ENCODE measurements around the gene DSCAM. TPM values are rescaled to one million over a fixed set of nuclear protein-coding genes. Genes with fewer than 3 reads are reported as not detected.

The DSCAM gene
- total RNA-seq, 1 donor from 2014 or later: not detected

GRCh38 chr21:40871099-40871498 is 24.1 kb upstream of the DSCAM start:
- no peak overlapping the region for H3K4me3 ChIP-seq
- H3K4me2 ChIP-seq: no peak overlapping the region
- no peak overlapping the region for H3K4me3 Mint-ChIP-seq

GRCh38 chr21:40863839-40864238 is 16.9 kb upstream of the DSCAM start:
- H3K4me3 Mint-ChIP-seq: no peak overlapping the region
- H3K9me3 ChIP-seq (ENCODE audit: low read depth): no peaks in the 10 kb centered on the region
- no peak overlapping the region for H3K27ac Mint-ChIP-seq
- no peak overlapping the region for H3K27ac ChIP-seq
- H3K36me3 ChIP-seq: no peaks in the 10 kb centered on the region
- H3K9me3 Mint-ChIP-seq: peaks cover 3% of the 10 kb centered on the region
- no peaks in the 10 kb centered on the region for H3K4me1 ChIP-seq
- TF ChIP-seq CTCF (IDR thresholded peaks at IDR 0.05) (no peak), EZH2 (IDR thresholded peaks at IDR 0.05) (no peak), EZH2phosphoT487 (IDR thresholded peaks at IDR 0.05) (no peak)
- H3K9ac ChIP-seq: no peak overlapping the region
- H3K79me2 ChIP-seq (ENCODE audit: low read depth): no peaks in the 10 kb centered on the region
- no peak for DNase-seq (ENCODE audit: low spot score)
- H3K4me2 ChIP-seq: no peak overlapping the region
- H3K36me3 Mint-ChIP-seq: no peaks in the 10 kb centered on the region
- H2AFZ ChIP-seq (replicated peaks): no peak overlapping the region
- no peaks in the 10 kb centered on the region for H3K27me3 ChIP-seq
- no peaks in the 10 kb centered on the region for H3K4me1 Mint-ChIP-seq
- no peaks in the 10 kb centered on the region for H4K20me1 ChIP-seq (ENCODE audit: low read depth)
- peaks cover 3% of the 10 kb centered on the region for H3K27me3 Mint-ChIP-seq (ENCODE audit: insufficient read depth, low read depth)
- no peaks in the 10 kb centered on the region for H3F3A ChIP-seq (ENCODE audit: low read depth)
- H3K4me3 ChIP-seq: no peak overlapping the region

More at GRCh38 chr21:40871099-40871498, 24.1 kb upstream of the DSCAM start:
- TF ChIP-seq EZH2 (IDR thresholded peaks at IDR 0.05) (no peak), EZH2phosphoT487 (IDR thresholded peaks at IDR 0.05) (no peak), CTCF (IDR thresholded peaks at IDR 0.05) (no peak)
- H3K9me3 ChIP-seq (ENCODE audit: low read depth): no peaks in the 10 kb centered on the region
- H3K27ac ChIP-seq: no peak overlapping the region
- no peak for DNase-seq (ENCODE audit: low spot score)
- Mint-ChIP-seq H3K4me1 (no peaks in the 10 kb centered on the region), H3K27ac (no peak overlapping the region), H3K36me3 (no peaks in the 10 kb centered on the region), H3K27me3 (ENCODE audit: insufficient read depth, low read depth) (peaks cover 3% of the 10 kb centered on the region), H3K9me3 (peaks cover 16% of the 10 kb centered on the region)
- H4K20me1 ChIP-seq (ENCODE audit: low read depth): no peaks in the 10 kb centered on the region
- no peaks in the 10 kb centered on the region for H3F3A ChIP-seq (ENCODE audit: low read depth)
- no peaks in the 10 kb centered on the region for H3K36me3 ChIP-seq
- no peak overlapping the region for H3K9ac ChIP-seq
- H3K27me3 ChIP-seq: no peaks in the 10 kb centered on the region
- H3K4me1 ChIP-seq: no peaks in the 10 kb centered on the region
- H2AFZ ChIP-seq (replicated peaks): no peak overlapping the region
- H3K79me2 ChIP-seq (ENCODE audit: low read depth): no peaks in the 10 kb centered on the region

- TF ChIP-seq EZH2 (IDR thresholded peaks at IDR 0.05) (no peak), EZH2phosphoT487 (IDR thresholded peaks at IDR 0.05) (no peak), CTCF (IDR thresholded peaks at IDR 0.05) (no peak)
- H3K9me3 Mint-ChIP-seq: no peaks in the 10 kb centered on the region
- no peaks in the 10 kb centered on the region for H3K9me3 ChIP-seq (ENCODE audit: low read depth)
Measured at GRCh38 chr21:40858517-40858916, 11.6 kb upstream of the DSCAM start.

More at GRCh38 chr21:40858517-40858916, 11.6 kb upstream of the DSCAM start:
- Mint-ChIP-seq H3K36me3 (no peaks in the 10 kb centered on the region), H3K4me1 (no peaks in the 10 kb centered on the region), H3K4me3 (no peak overlapping the region), H3K27ac (no peak overlapping the region), H3K27me3 (ENCODE audit: insufficient read depth, low read depth) (peaks cover 2% of the 10 kb centered on the region)
- Histone ChIP-seq H3K79me2 (ENCODE audit: low read depth) (no peaks in the 10 kb centered on the region), H3F3A (ENCODE audit: low read depth) (no peaks in the 10 kb centered on the region), H3K4me3 (no peak overlapping the region), H2AFZ (replicated peaks) (no peak overlapping the region), H3K9ac (no peak overlapping the region), H3K4me1 (no peaks in the 10 kb centered on the region), H4K20me1 (ENCODE audit: low read depth) (no peaks in the 10 kb centered on the region), H3K27ac (no peak overlapping the region), H3K4me2 (no peak overlapping the region), H3K36me3 (no peaks in the 10 kb centered on the region), H3K27me3 (no peaks in the 10 kb centered on the region)
- DNase-seq (ENCODE audit: low spot score): no peak
